Ovary (tissue), 9 donors: ENCODE measurements around the gene TMEM50B. TPM values are rescaled to one million over a fixed set of nuclear protein-coding genes. Genes with fewer than 3 reads are reported as not detected.

Experiments used
- DNase-seq, 5 donors: peaks; one replicate each; pipeline ENCODE4 v3.0.0-alpha.2; 2019 to 2020
- H3K27ac ChIP-seq, 2 donors: fragments of 200-600 bp; one replicate each; pipeline versions ENCODE4 v1.5.1 to v1.8.0; 2019 to 2022
- H3K27me3 ChIP-seq: fragments of 200-600 bp; one replicate; pipeline ENCODE4 v1.8.0; 2022
- H3K36me3 ChIP-seq: fragments of 200-600 bp; sonication (generic); one replicate; pipeline ENCODE4 v1.5.1; 2019
- H3K4me1 ChIP-seq: one replicate; pipeline ENCODE4 v1.8.1; 2013; ENCODE audit warnings: mild to moderate bottlenecking, moderate library complexity; ENCODE audit not compliant: insufficient read depth
- H3K4me3 ChIP-seq: fragments of 200-600 bp; sonication (generic); one replicate; pipeline ENCODE4 v1.5.1; 2017
- H3K9me3 ChIP-seq, 2 donors: fragments of 200-600 bp in 1 of 2; sonication (generic) in 1 of 2; one replicate each; pipeline versions ENCODE4 v1.5.1 to v1.8.1; 2013 to 2019; ENCODE audit warnings: mild to moderate bottlenecking in 1 of 2, moderate library complexity in 1 of 2
- CTCF ChIP-seq, 3 donors: fragments of 450-650 bp in 2 of 3; fragments of 200-600 bp in 1 of 3; IDR thresholded peaks; one replicate each; pipeline versions ENCODE4 v1.5.1 to v1.8.0; 2016 to 2022; ENCODE audit warnings: antibody characterized with exemption in 3 of 3, mild to moderate bottlenecking in 1 of 3
- EP300 ChIP-seq: sonication (generic); formaldehyde crosslinking; IDR thresholded peaks from one replicate; pipeline ENCODE4 v1.6.1; 2017; ENCODE audit warnings: antibody characterized with exemption
- POLR2A ChIP-seq: fragments of 450-650 bp; IDR thresholded peaks from one replicate; pipeline ENCODE4 v1.6.1; 2017; ENCODE audit warnings: antibody characterized with exemption, mild to moderate bottlenecking, moderate library complexity
- WGBS, 3 donors: extraction: QIAGEN DNeasy Blood & Tissue Kit in 1 of 3; methylation state at CpG; one replicate each; pipeline versions ENCODE4 v1.1.5 to v1.1.7; 2013 to 2017; 5-methylcytosine and 5-hydroxymethylcytosine counted together
- intact Hi-C, 4 donors: fragments of 100-400 bp; cut with DNase I; formaldehyde crosslinking; loops; one replicate each; pipeline versions ENCODE4 v1.11.0 to v1.15.1; 2022 to 2023
- polyA plus RNA-seq, 2 donors: library from polyadenylated mRNA; stranded (reverse); fragments of 200-250 nt in 1 of 2; fragments of 350-450 nt in 1 of 2; fragmentation: Illumina TruSeq in 1 of 2; extraction: RNeasy Lipid Tissue Mini Kit (QIAGEN cat#74804) in 1 of 2; gene quantifications; one replicate each; pipeline ENCODE4 v1.2.3, GENCODE V29; 2013 to 2014
- total RNA-seq, 7 donors: library from RNA; depleted of rRNA in 2 of 7; stranded (reverse); fragments of >200 nt in 2 of 7; fragmentation: NEBNext Ultra II Directional in 3 of 7; extraction: Animal tissue kit (Norgen Biotek cat#: 25700) in 3 of 7; gene quantifications; one replicate each; pipeline versions ENCODE4 v1.1.0 to v1.2.4, GENCODE V29; 2016 to 2023
- donor health status: DM: no; HTN: no; CAD: no; lungs with moderate emphysema.
- donor health status: DM: no; HTN: no; CAD: no.
- donor health status: Bipolar disorder and iron deficiency.
- donor health status: DM: yes; HTN: yes; CAD: no.
- donor health status: DM: no; HTN: no; CAD: no.
- donor health status: DM: yes; HTN: yes; CAD: no.

TMEM50B gene
- total and polyA plus RNA-seq, 9 donors: 50.1 to 122 (median 75.4) TPM

- intact Hi-C loops: no loop called here
- Histone ChIP-seq H3K36me3 (no peaks in the 10 kb centered on the region), H3K9me3 (no peaks in the 10 kb centered on the region), H3K27ac (no peak overlapping the region), H3K4me1 (no peaks in the 10 kb centered on the region), H3K4me3 (no peak overlapping the region), H3K27me3 (no peaks in the 10 kb centered on the region)
- no peak for DNase-seq
- TF ChIP-seq EP300: no peak
- no peak for TF ChIP-seq POLR2A
- TF ChIP-seq CTCF (IDR thresholded peaks at IDR 0.05): no peak
- 94 to 97% (median 95%) methylated on average over 8 of the region's 8 CpGs for WGBS, 3 donors
Measured at GRCh38 chr21:33505833-33506232, 26.1 kb upstream of the TMEM50B start.

GRCh38 chr21:33496345-33496744 is 16.6 kb upstream of the TMEM50B start:
- intact Hi-C loops: no loop called here
- no peak for TF ChIP-seq CTCF (IDR thresholded peaks at IDR 0.05)
- no peak for TF ChIP-seq EP300
- no peak for TF ChIP-seq POLR2A
- H3K9me3 ChIP-seq: no peaks in the 10 kb centered on the region
- H3K4me1 ChIP-seq: no peaks in the 10 kb centered on the region
- H3K36me3 ChIP-seq: no peaks in the 10 kb centered on the region
- WGBS, 3 donors: 51 to 54% (median 52%) methylated on average over 7 of the region's 7 CpGs
- no peaks in the 10 kb centered on the region for H3K27me3 ChIP-seq
- DNase-seq: no peak
- H3K27ac ChIP-seq: no peak overlapping the region
- H3K4me3 ChIP-seq: no peak overlapping the region

- H3K4me1 ChIP-seq: no peaks in the 10 kb centered on the region
- H3K27me3 ChIP-seq: no peaks in the 10 kb centered on the region
- no peak for DNase-seq
- 24 to 29% (median 25%) methylated on average over 4 of the region's 4 CpGs for whole genome bisulfite sequencing, 3 donors
- H3K9me3 ChIP-seq: no peaks in the 10 kb centered on the region
- TF ChIP-seq EP300 (no peak), CTCF (IDR thresholded peaks at IDR 0.05) (no peak), POLR2A (no peak)
- H3K4me3 ChIP-seq: no peak overlapping the region
- no peak overlapping the region for H3K27ac ChIP-seq
- intact Hi-C loops: no loop called here
- no peaks in the 10 kb centered on the region for H3K36me3 ChIP-seq
Measured at GRCh38 chr21:33495743-33496142, 16.0 kb upstream of the TMEM50B start.

- TF ChIP-seq EP300 (no peak), POLR2A (no peak), CTCF (IDR thresholded peaks at IDR 0.05) (no peak)
- intact Hi-C loops: no loop called here
- no peaks in the 10 kb centered on the region for H3K27me3 ChIP-seq
- H3K9me3 ChIP-seq: no peaks in the 10 kb centered on the region
- 36 to 64% (median 54%) methylated on average over 3 of the region's 3 CpGs for WGBS, 3 donors
- H3K36me3 ChIP-seq: no peaks in the 10 kb centered on the region
- no peak overlapping the region for H3K4me3 ChIP-seq
- H3K27ac ChIP-seq: no peak overlapping the region
- DNase-seq: no peak
- no peaks in the 10 kb centered on the region for H3K4me1 ChIP-seq
Measured at GRCh38 chr21:33493756-33494155, 14.0 kb upstream of the TMEM50B start.

GRCh38 chr21:33492571-33492970 is 12.8 kb upstream of the TMEM50B start:
- Histone ChIP-seq H3K4me3 (no peak overlapping the region), H3K9me3 (no peaks in the 10 kb centered on the region), H3K4me1 (no peaks in the 10 kb centered on the region), H3K27ac (no peak overlapping the region), H3K27me3 (no peaks in the 10 kb centered on the region), H3K36me3 (no peaks in the 10 kb centered on the region)
- no peak for DNase-seq
- WGBS, 3 donors: 35 to 46% (median 43%) methylated on average over 2 of the region's 2 CpGs
- intact Hi-C loops: no loop called here
- TF ChIP-seq POLR2A (no peak), CTCF (IDR thresholded peaks at IDR 0.05) (no peak), EP300 (no peak)
